WERI-Rb-1 (cell line): Measurements from ENCODE around the gene NT5DC1.

ENCODE experiments used
- DNase-seq: peaks from one replicate; pipeline ENCODE4 v3.0.0-alpha.2; 2020
- H3K27ac ChIP-seq: fragments of 250-450 bp; sonication (Bioruptor Pico); 2 replicates; pipeline ENCODE4 v1.5.1; 2020; ENCODE audit warnings: mild to moderate bottlenecking, moderate library complexity
- H3K27me3 ChIP-seq: fragments of 250-450 bp; sonication (Bioruptor Pico); 2 replicates; pipeline ENCODE4 v1.5.1; 2021; ENCODE audit warnings: mild to moderate bottlenecking, low read depth, moderate library complexity; ENCODE audit not compliant: insufficient read depth, severe bottlenecking
- H3K36me3 ChIP-seq: fragments of 250-450 bp; sonication (Bioruptor Pico); 2 replicates; pipeline ENCODE4 v1.5.1; 2020; ENCODE audit warnings: mild to moderate bottlenecking, moderate library complexity
- H3K4me3 ChIP-seq: 2 replicates; pipeline ENCODE4 v1.5.1; 2011; ENCODE audit warnings: low read depth, mild to moderate bottlenecking, control low read depth, low read length
- H3K9me3 ChIP-seq: fragments of 250-450 bp; sonication (Bioruptor Pico); 2 replicates; pipeline ENCODE4 v1.5.1; 2021; ENCODE audit warnings: mild to moderate bottlenecking, moderate library complexity; ENCODE audit not compliant: severe bottlenecking
- CTCF ChIP-seq: IDR thresholded peaks from 2 replicates; pipeline ENCODE4 v1.5.1; 2011; ENCODE audit warnings: low read depth, mild to moderate bottlenecking, control low read depth, inconsistent platforms, low read length

The NT5DC1 gene

GRCh38 chr6:116169880-116170279 is 69.2 kb downstream of the NT5DC1 start:
- Histone ChIP-seq H3K4me3 (no peak overlapping the region), H3K36me3 (no peaks in the 10 kb centered on the region), H3K9me3 (no peaks in the 10 kb centered on the region), H3K27ac (no peak overlapping the region), H3K27me3 (no peaks in the 10 kb centered on the region)
- TF ChIP-seq CTCF = no peak
- DNase-seq = no peak

GRCh38 chr6:116170358-116171057 is 69.9 kb downstream of the NT5DC1 start:
- Histone ChIP-seq H3K27ac (no peak overlapping the region), H3K36me3 (no peaks in the 10 kb centered on the region), H3K4me3 (no peak overlapping the region), H3K27me3 (no peaks in the 10 kb centered on the region), H3K9me3 (no peaks in the 10 kb centered on the region)
- DNase-seq = no peak
- no peak for TF ChIP-seq CTCF

DNA sequence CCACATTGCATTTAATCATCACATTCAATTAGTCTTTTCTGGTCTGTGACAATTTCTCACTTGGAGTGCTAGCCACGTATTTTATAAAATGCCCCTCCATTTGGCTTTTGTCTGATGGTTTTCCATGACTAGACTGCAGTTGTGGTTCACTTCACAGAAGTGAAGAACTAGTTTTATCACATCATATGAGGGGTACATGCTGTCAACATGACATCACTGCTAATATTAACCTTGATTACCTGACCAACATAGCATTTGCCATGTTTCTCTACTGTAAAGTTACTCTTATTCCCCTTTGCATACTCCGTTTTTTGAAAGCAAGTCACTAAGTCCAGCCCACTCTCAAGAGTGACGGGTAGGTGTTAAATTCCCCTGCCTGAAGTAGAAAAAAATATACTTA is 73.3 kb downstream of the NT5DC1 start:
- Histone ChIP-seq H3K27ac (no peak overlapping the region), H3K27me3 (no peaks in the 10 kb centered on the region), H3K36me3 (no peaks in the 10 kb centered on the region), H3K9me3 (no peaks in the 10 kb centered on the region), H3K4me3 (no peak overlapping the region)
- DNase-seq = no peak
- no peak for TF ChIP-seq CTCF

DNA sequence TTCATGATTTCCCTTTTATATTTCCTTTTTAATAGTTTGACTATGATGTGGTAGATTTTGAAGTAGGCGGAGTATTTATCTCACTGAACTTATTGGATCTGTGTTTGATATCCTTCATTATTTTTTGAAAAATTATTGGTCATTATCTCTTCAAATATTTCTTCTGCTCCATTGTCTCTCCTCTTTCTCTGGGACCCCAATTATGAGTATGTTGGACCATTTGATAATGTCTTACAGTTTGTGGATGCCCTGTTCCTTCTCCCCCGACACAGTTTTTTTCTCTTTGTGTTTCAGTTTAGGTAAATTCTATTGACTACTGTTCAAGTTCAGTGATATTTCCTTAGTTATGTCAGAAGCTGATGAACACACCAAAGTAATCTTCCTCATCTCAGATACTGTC is 74.7 kb downstream of the NT5DC1 start:
- no peak overlapping the region for H3K4me3 ChIP-seq
- H3K27ac ChIP-seq = no peak overlapping the region
- no peaks in the 10 kb centered on the region for H3K9me3 ChIP-seq
- no peaks in the 10 kb centered on the region for H3K27me3 ChIP-seq
- DNase-seq = no peak
- H3K36me3 ChIP-seq = no peaks in the 10 kb centered on the region
- no peak for TF ChIP-seq CTCF

DNA sequence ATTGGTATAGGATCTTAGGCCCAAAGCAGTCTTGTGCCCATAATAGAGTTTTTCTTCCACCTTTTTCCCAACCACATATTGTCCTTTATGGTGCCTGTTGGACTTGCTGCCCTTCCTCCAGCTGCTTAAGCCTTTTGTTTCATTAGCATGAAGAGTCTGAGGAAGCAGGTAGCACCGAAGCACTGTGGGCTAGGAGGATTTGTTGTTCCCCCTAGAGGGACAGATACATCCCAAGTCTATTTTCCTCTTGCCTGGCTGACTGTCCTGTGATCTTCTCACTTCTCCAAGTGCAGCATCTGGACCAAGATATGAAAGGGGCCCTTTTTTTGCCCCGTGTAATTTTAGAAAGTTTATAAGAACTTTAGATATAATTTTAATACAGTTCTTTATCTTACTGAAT is 75.9 kb downstream of the NT5DC1 start:
- H3K9me3 ChIP-seq = no peaks in the 10 kb centered on the region
- no peak overlapping the region for H3K27ac ChIP-seq
- no peaks in the 10 kb centered on the region for H3K27me3 ChIP-seq
- no peaks in the 10 kb centered on the region for H3K36me3 ChIP-seq
- no peak for DNase-seq
- no peak for TF ChIP-seq CTCF
- H3K4me3 ChIP-seq = no peak overlapping the region

GRCh38 chr6:116180375-116180774 is 79.7 kb downstream of the NT5DC1 start:
- Histone ChIP-seq H3K27me3 (no peaks in the 10 kb centered on the region), H3K4me3 (no peak overlapping the region), H3K9me3 (no peaks in the 10 kb centered on the region), H3K27ac (no peak overlapping the region), H3K36me3 (no peaks in the 10 kb centered on the region)
- DNase-seq = no peak
- TF ChIP-seq CTCF = no peak
